ENCODE results near the gene CLEC16A. TPM values are rescaled to one million over a fixed set of nuclear protein-coding genes. Genes with fewer than 3 reads are reported as not detected.

CLEC16A gene
- total RNA-seq, 4 donors from 2014 or later = 20.3 to 25.7 (median 25.1) TPM

DNA sequence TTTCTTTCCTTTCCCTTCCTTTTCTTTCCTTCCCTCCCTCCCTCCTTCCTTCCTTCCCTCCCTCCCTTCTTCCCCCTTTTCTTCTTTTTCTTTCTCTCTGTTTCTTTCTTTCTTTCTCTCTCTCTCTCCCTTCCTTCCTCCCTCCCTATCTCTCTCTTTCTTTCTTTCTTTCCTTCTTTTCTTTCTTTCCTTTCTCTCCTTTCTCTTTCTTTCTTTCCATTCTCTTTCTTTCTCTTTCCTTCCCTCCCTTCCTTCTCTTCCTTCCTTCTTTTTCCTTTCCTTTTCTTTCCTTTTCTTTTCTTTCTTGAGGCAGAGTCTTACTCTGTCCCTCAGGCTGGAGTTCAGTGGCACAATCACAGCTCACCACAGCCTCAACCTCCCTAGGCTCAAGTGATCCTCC, 33.1 kb upstream of the CLEC16A start:
- Histone ChIP-seq H3K9me3 (no peaks in the 10 kb centered on the region), H3K27ac (no peak overlapping the region), H3K36me3 (peaks cover 0 to 16% (median 6%) of the 10 kb centered on the region in 3 donors), H3K4me3 (no peak overlapping the region), H3K27me3 (no peaks in the 10 kb centered on the region), H3K4me1 (no peaks in the 10 kb centered on the region)
- no peak for DNase-seq
- intact Hi-C loops (cut with DNase I) = loop anchor here (10.0 kb wide), 1 partner anchor 146 kb away; no protein-coding TSS in a partner anchor
- TF ChIP-seq POLR2A (IDR thresholded peaks at IDR 0.05) = no peak
- TF ChIP-seq, protein P1, sequence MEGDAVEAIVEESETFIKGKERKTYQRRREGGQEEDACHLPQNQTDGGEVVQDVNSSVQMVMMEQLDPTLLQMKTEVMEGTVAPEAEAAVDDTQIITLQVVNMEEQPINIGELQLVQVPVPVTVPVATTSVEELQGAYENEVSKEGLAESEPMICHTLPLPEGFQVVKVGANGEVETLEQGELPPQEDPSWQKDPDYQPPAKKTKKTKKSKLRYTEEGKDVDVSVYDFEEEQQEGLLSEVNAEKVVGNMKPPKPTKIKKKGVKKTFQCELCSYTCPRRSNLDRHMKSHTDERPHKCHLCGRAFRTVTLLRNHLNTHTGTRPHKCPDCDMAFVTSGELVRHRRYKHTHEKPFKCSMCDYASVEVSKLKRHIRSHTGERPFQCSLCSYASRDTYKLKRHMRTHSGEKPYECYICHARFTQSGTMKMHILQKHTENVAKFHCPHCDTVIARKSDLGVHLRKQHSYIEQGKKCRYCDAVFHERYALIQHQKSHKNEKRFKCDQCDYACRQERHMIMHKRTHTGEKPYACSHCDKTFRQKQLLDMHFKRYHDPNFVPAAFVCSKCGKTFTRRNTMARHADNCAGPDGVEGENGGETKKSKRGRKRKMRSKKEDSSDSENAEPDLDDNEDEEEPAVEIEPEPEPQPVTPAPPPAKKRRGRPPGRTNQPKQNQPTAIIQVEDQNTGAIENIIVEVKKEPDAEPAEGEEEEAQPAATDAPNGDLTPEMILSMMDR (IDR thresholded peaks at IDR 0.05) = no peak

DNA sequence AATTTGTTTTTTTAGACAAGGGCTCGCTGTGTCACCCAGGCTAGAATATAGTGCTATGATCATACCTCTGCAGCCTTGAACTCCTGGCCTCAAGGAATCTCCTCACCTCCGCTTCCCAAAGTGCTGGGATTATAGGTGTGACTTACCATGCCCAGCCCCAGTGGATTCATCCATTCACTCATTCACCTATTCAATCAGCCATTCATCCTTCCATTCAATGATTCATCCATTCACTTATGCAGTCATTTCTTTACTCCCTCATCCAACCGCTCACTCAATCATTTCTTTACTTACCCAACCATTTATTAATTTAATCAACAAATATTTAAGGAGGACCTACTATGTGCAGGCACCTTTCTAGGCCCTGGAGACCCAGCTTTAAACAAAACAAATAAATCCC, 27.8 kb upstream of the CLEC16A start:
- Histone ChIP-seq H3K36me3 (no peaks in the 10 kb centered on the region), H3K9me3 (no peaks in the 10 kb centered on the region), H3K27me3 (no peaks in the 10 kb centered on the region), H3K4me3 (no peak overlapping the region), H3K27ac (no peak overlapping the region), H3K4me1 (peaks cover 0 to 34% (median 5%) of the 10 kb centered on the region in 3 donors)
- no peak for DNase-seq
- intact Hi-C loops (cut with DNase I) = loop anchor here (5.0 to 10.0 kb wide), 2 partner anchors 152 to 394 kb away; no protein-coding TSS in a partner anchor
- no peak for TF ChIP-seq POLR2A (IDR thresholded peaks at IDR 0.05)
- TF ChIP-seq, protein P1 (IDR thresholded peaks at IDR 0.05) = no peak
- WGBS, 2 donors = 58 to 67% methylated on average over 3 of the region's 3 CpGs

DNA sequence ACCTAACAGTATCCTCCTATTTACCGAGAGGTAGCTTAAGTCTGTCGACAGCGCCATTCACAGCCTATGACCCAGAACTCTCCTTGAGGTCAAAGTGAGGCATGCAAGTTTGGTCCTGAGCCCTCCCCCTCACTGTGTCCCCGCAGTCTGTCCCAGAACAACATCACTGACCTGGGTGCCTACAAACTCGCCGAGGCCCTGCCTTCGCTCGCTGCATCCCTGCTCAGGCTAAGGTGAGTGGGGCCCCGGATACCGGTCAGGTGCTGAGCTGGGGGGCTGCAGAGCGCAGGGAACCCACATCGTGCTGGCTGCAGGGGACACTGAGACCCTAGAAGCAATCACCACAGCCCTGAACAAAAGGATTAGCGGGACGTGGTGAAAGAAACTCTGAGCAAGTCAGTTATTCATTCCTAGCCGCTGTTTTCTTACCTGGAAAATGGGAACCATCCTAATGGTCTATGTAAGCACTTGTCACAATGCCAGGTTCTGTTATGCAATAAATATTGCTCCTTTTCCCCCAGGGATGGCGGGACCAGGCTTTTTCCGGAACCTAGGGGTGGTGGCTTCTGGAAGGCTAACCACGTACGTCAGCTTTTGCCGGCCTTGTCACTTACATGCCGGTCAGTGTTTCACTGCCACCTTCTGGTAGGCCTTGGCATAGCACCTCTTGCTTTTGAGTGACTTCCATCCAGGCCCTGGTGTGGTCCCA, 25.9 kb upstream of the CLEC16A start:
- peak overlapping the region in 2 of 4 donors; percentile 42 to 53 for H3K27ac ChIP-seq
- H3K27me3 ChIP-seq = no peaks in the 10 kb centered on the region
- intact Hi-C loops (cut with DNase I) = loop anchor here (5.0 to 10.0 kb wide), 2 partner anchors 154 to 396 kb away; no protein-coding TSS in a partner anchor
- peak; percentile 38 for DNase-seq
- H3K9me3 ChIP-seq = no peaks in the 10 kb centered on the region
- 9 to 40% methylated on average over 2 to 7 of the region's 21 CpGs for WGBS, 2 donors
- peak overlapping the region in 1 of 4 donors; percentile 7 for H3K4me3 ChIP-seq
- no peak for TF ChIP-seq POLR2A (IDR thresholded peaks at IDR 0.05)
- TF ChIP-seq, protein P1 (IDR thresholded peaks at IDR 0.05) = peak; percentile 82 to 99 (median 96)
- peaks cover 0 to 5% (median 3%) of the 10 kb centered on the region in 3 donors for H3K36me3 ChIP-seq
- H3K4me1 ChIP-seq = peaks cover 0 to 50% (median 15%) of the 10 kb centered on the region in 3 donors

DNA sequence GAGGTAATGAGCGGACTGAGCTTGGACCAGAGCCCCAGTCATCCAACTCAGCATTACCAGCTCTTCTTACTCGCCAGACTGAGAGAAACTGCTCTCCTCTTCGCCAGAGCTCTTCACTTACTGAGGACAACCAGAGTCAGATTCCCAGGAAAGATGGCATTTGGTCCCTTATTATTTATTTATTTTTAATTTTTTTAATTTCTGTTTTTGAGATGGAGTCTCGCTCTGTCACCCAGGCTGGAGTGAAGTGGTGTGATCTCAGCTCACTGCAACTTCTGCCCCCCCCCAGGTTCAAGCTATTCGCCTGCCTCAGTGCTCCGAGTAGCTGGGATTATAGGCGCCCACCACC, 25.4 kb upstream of the CLEC16A start:
- Histone ChIP-seq H3K27me3 (no peaks in the 10 kb centered on the region), H3K36me3 (peaks cover 0 to 10% (median 3%) of the 10 kb centered on the region in 3 donors), H3K4me3 (no peak overlapping the region), H3K9me3 (no peaks in the 10 kb centered on the region), H3K27ac (peak overlapping the region in 1 of 4 donors; percentile 53), H3K4me1 (peaks cover 0 to 56% (median 15%) of the 10 kb centered on the region in 3 donors)
- intact Hi-C loops (cut with DNase I) = loop anchor here (5.0 to 10.0 kb wide), 2 partner anchors 154 to 397 kb away; no protein-coding TSS in a partner anchor
- no peak for TF ChIP-seq POLR2A (IDR thresholded peaks at IDR 0.05)
- TF ChIP-seq, protein P1 (IDR thresholded peaks at IDR 0.05) = no peak
- DNase-seq = no peak
- 53 to 96% methylated on average over 4 to 7 of the region's 7 CpGs for WGBS, 2 donors

DNA sequence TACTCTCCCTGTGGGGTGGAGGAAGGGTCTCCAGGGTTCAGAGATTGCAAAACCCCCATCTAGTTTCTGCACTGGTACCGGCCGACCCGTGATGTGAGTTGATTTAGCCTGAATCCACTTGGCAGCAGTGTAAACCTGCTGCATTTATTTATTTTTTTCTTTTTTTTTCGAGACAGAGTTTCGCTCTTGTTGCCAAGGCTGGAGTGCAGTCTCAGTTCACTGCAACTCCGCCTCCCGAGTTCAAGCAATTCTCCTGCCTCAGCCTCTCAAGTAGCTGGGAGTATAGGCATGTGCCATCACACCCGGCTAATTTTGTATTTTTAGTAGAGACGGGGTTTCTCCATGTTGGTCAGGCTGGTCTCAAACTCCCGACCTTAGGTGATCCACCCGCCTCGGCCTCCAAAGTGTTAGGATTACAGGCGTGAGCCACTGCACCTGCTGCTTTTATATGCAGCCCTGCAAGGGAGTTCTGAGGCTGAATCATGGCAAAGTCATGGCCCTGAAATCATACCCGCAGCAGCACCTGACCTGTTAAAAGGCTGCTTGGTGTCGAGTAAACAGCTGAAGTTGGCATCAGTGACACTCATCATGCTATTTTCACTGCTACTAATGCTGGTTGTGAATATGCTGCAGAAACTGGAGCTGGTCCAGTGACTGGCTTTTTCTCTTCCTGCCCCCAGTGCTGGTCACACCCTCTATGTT, 23.5 kb upstream of the CLEC16A start:
- Histone ChIP-seq H3K4me3 (no peak overlapping the region), H3K36me3 (peaks cover 0 to 28% (median 7%) of the 10 kb centered on the region in 3 donors), H3K27ac (peak overlapping the region in 1 of 4 donors; percentile 16), H3K9me3 (no peaks in the 10 kb centered on the region), H3K4me1 (peaks cover 0 to 58% (median 15%) of the 10 kb centered on the region in 3 donors), H3K27me3 (no peaks in the 10 kb centered on the region)
- TF ChIP-seq, protein P1 (IDR thresholded peaks at IDR 0.05) = no peak
- no peak for TF ChIP-seq POLR2A (IDR thresholded peaks at IDR 0.05)
- WGBS, 2 donors = 72 to 82% methylated on average over 9 to 14 of the region's 15 CpGs
- intact Hi-C loops (cut with DNase I) = no loop called here
- DNase-seq = no peak
